ENCODE measurements around the gene MRPL1. TPM values are rescaled to one million over a fixed set of nuclear protein-coding genes. Genes with fewer than 3 reads are reported as not detected.
"Not testable (repeated sequence)": the region's sequence is repeated elsewhere in the genome, so short reads cannot be mapped to it uniquely, and the experiment has no call there.

Gene MRPL1
- total and polyA plus RNA-seq, 2 experiments from 2014 or later, result 18.2 to 30.9 TPM

GRCh38 chr4:77852892-77853495, 9.6 kb upstream of the MRPL1 start:
- no peaks in the 10 kb centered on the region for H3K9me3 ChIP-seq (ENCODE audit: low read depth)
- H3K4me1 ChIP-seq (ENCODE audit: low read depth), result no peaks in the 10 kb centered on the region
- no peak overlapping the region for H3K27ac ChIP-seq
- no peak for TF ChIP-seq CTCF (IDR thresholded peaks at IDR 0.05; ENCODE audit: low read depth, low read length)
- no peak overlapping the region for H3K4me3 ChIP-seq
- DNase-seq (ENCODE audit: low read depth in 1 of 2, low spot score in 1 of 2), result no peak
- no peaks in the 10 kb centered on the region for H3K36me3 ChIP-seq
- no peaks in the 10 kb centered on the region for H3K27me3 ChIP-seq

GRCh38 chr4:77854431-77855111, 8.1 kb upstream of the MRPL1 start:
- no peaks in the 10 kb centered on the region for H3K4me1 ChIP-seq (ENCODE audit: low read depth)
- H3K27ac ChIP-seq, result no peak overlapping the region
- no peaks in the 10 kb centered on the region for H3K9me3 ChIP-seq (ENCODE audit: low read depth)
- TF ChIP-seq CTCF (IDR thresholded peaks at IDR 0.05; ENCODE audit: low read depth, low read length), result no peak
- no peaks in the 10 kb centered on the region for H3K36me3 ChIP-seq
- no peaks in the 10 kb centered on the region for H3K27me3 ChIP-seq
- H3K4me3 ChIP-seq, result no peak overlapping the region
- peak in 1 of 2 donors; percentile 22 for DNase-seq (ENCODE audit: low read depth in 1 of 2, low spot score in 1 of 2)

GRCh38 chr4:77856152-77856551, 6.5 kb upstream of the MRPL1 start:
- H3K4me1 ChIP-seq (ENCODE audit: low read depth), result no peaks in the 10 kb centered on the region
- TF ChIP-seq CTCF (IDR thresholded peaks at IDR 0.05; ENCODE audit: low read depth, low read length), result no peak
- no peaks in the 10 kb centered on the region for H3K36me3 ChIP-seq
- H3K9me3 ChIP-seq (ENCODE audit: low read depth), result no peaks in the 10 kb centered on the region
- H3K27me3 ChIP-seq, result no peaks in the 10 kb centered on the region
- H3K27ac ChIP-seq, result no peak overlapping the region
- H3K4me3 ChIP-seq, result no peak overlapping the region
- DNase-seq (ENCODE audit: low read depth in 1 of 2, low spot score in 1 of 2), result no peak

DNA sequence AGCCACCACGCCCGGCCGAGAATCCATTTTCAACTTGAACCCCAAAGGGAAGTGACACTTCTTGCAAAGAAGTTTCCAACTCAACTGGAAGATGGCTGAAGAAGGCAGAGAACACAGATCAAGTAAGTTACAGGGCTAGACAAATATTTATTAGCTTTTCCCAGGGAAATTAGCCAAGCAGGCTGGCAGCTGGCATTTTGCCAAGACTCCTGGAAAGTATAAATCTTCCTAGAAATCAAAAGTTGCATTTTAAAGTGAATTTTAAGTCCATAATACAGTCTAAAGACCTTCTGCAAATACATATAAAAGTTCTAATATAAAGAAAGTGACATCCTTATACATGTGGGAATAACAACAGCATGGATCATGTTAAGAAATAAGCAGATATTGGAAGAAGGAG, 3.4 kb upstream of the MRPL1 start:
- Histone ChIP-seq H3K4me1 (ENCODE audit: low read depth) (peaks cover 4% of the 10 kb centered on the region), H3K36me3 (no peaks in the 10 kb centered on the region), H3K9me3 (ENCODE audit: low read depth) (no peaks in the 10 kb centered on the region), H3K27me3 (no peaks in the 10 kb centered on the region), H3K4me3 (no peak overlapping the region), H3K27ac (no peak overlapping the region)
- no peak for DNase-seq (ENCODE audit: low read depth in 1 of 2, low spot score in 1 of 2)
- no peak for TF ChIP-seq CTCF (IDR thresholded peaks at IDR 0.05; ENCODE audit: low read depth, low read length)

DNA sequence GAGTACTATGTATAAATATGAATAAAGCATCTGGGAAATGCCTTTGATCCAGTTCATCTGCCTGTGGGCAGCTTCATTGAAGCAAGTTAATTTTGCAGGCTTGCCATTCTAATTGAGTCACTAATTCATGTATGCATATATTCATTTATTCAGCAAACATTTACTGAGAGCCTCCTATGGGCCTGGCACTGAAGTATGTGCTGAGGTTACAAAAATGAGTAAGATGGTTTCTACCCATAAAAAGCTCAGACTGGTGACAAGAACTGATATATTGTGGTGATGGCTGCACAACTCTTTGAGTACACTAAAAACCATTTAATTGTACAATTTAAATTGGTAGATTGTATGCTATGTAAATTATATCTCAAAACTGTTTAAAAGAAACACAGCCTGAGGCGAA, 1.1 kb upstream of the MRPL1 start:
- peaks cover 4% of the 10 kb centered on the region for H3K4me1 ChIP-seq (ENCODE audit: low read depth)
- no peak for DNase-seq (ENCODE audit: low read depth in 1 of 2, low spot score in 1 of 2)
- H3K9me3 ChIP-seq (ENCODE audit: low read depth), result no peaks in the 10 kb centered on the region
- H3K36me3 ChIP-seq, result no peaks in the 10 kb centered on the region
- H3K4me3 ChIP-seq, result peak overlapping the region; percentile 43
- peak overlapping the region; percentile 91 for H3K27ac ChIP-seq
- H3K27me3 ChIP-seq, result no peaks in the 10 kb centered on the region
- no peak for TF ChIP-seq CTCF (IDR thresholded peaks at IDR 0.05; ENCODE audit: low read depth, low read length)

GRCh38 chr4:77863341-77863740, 711 bp downstream of the MRPL1 start:
- Histone ChIP-seq H3K4me3 (peak overlapping the region; percentile 43), H3K27ac (peak overlapping the region; percentile 91)
- H3K4me1 ChIP-seq (ENCODE audit: low read depth); H3K27me3 ChIP-seq; DNase-seq (ENCODE audit: low read depth in 1 of 2, low spot score in 1 of 2); H3K9me3 ChIP-seq (ENCODE audit: low read depth); H3K36me3 ChIP-seq: not testable (repeated sequence)

Data from cardiac muscle cell (in vitro differentiated cells and primary cell).